NCI-H1694 (cell line): Measurements from ENCODE around the gene STX17.

Experiments
- DNase-seq: peaks from one replicate; lab custom pipeline; 2025; lab: John Stamatoyannopoulos, UW

STX17 gene

GRCh38 chr9:99907208-99907532, 716 bp downstream of the STX17 start:
- DNase-seq: no peak

GRCh38 chr9:99911600-99911999, 5.1 kb downstream of the STX17 start:
- DNase-seq: no peak

DNA sequence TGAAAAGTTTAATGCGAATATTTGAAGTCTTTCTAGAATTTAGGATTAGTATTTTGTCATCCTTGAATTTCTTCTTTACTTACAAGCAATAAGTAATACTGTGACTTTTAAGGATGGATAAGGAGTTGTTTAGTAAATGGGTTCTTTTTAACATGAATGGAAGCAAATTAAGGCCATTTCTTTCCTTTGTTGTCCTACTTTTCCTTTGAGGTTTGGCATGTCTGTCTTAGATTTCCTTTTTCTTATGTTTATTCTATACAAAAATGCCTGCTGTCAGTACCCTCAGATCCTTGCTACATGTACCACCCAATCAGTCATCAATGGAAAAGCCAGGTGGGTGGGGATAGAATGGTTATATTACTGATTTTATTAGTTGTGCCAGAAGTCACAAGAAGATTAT, 10.2 kb downstream of the STX17 start:
- no peak for DNase-seq

DNA sequence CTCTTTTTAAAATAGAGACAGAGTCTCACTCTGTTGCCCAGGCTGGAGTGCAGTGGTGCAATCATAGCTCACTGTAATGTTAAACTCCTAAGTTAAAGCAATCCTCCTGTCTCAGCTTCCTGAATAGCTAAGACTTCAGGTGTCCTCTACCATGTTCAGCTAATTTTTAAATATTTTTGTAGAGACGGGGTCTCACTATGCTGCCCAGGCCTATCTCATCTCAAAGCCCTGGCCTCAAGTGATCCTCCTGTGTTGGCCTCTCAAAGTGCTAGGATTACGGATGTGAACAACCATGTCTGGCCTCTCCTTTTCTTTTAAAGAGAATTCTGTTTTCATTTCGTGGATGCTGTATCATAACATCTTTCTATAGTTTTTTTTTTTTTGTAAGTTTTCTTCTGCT, 11.7 kb downstream of the STX17 start:
- DNase-seq: no peak

GRCh38 chr9:99919930-99920329, 13.5 kb downstream of the STX17 start:
- no peak for DNase-seq

DNA sequence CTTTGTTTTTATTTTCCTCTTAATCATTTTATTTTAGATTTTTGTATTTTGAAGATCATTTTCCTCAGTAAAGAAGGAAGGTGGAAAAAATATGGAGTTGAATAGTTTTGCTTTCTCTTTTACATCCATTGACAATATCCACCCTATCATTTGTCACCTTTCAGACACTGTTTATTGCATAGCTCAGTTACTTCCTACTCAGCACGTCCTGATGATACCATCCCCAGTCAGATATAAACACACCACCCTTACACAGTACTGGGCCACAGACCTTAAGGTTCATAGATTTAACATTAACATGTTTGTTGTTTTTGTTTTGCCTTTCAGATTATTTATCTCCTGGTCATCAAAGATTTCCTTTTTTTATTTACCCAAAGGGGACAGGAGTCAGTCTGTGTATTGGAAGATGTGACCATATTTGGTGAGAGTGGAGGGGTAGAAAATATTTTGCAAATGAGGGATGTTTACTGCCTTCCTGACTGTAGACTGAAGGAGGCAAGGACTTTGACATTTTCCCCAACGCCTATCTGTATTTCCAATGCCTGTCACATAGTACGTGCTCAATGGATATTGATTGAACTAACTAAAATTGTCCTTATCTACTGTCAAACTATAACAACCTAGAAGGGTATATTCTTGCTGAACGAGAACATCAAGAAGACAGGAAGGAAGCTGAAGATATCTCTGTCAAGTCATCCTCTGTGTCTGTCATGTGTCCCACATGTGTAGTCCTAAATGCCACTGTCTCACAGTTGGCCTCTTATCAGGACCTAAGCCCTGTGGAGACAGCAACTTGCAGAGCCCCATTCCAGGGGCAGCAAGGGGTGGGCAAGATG, 15.6 kb downstream of the STX17 start:
- DNase-seq: no peak

GRCh38 chr9:99922711-99923030, 16.2 kb downstream of the STX17 start:
- DNase-seq: no peak

- DNase-seq: no peak
These were observed 19.1 kb downstream of the STX17 start for GRCh38 chr9:99925541-99925940.

- DNase-seq: no peak
These were observed 23.2 kb downstream of the STX17 start for GRCh38 chr9:99929652-99930051.

DNA sequence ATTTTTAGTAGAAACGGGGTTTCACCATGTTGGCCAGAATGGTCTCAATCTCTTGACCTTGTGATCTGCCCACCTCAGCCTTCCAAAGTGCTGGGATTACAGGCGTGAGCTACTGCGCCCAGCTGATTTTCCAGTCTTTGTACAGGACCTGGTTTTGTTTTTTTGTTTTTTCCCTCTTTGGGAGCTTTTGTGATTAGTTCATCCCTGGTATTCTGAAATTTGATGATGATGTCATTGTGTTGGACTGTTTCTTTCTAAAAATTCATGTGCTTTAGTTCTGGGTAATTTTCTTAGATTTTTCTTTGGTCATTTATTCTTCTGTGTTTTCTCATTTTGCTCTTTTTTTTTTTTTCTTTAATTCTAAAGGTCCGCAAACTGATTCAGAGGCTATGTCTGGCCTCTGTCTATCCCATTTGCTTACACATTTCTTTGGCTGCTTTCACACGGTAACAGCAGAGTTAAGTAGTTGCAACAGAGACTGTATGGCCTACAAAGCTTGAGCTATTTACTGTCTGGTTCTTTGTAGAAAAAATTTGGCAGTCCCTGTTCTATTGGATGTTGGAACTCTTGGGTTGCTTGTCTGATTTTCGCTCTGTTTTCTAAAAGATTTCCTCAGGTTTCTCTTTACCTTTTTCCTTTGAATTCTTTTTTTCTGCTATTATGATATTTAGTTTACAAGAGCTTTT, 24.8 kb downstream of the STX17 start:
- no peak for DNase-seq

DNA sequence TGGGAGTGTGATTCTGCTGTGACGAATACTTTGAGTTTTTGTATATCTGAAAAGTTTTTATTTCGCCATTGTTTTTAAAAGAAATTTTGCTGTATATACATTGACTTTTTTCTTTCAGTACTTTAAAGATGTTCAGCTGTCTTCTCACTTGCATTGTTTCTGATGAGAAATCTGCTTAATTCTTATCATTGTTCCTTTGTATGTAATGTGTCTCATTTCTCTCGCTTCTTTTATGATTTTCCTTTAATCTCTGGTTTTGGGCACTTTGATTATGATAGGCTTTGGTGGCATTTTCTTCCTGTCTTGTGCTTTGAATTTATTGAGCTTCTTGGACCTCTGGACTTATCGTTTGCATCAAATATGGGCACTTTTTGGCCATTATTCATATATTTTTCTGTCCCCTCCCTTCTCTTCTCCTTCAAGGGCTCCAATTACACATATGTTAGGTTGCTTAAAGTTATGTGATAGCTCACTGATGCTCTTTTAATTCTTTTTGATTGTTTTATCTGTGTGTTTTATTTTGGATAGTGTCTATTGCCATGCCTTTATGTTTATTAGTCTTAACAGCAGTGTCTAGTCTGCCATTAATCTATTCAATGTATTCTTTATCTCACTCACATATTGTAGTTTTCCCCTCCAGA, 30.6 kb downstream of the STX17 start:
- DNase-seq: no peak

GRCh38 chr9:99947395-99947794, 40.9 kb downstream of the STX17 start:
- no peak for DNase-seq

DNA sequence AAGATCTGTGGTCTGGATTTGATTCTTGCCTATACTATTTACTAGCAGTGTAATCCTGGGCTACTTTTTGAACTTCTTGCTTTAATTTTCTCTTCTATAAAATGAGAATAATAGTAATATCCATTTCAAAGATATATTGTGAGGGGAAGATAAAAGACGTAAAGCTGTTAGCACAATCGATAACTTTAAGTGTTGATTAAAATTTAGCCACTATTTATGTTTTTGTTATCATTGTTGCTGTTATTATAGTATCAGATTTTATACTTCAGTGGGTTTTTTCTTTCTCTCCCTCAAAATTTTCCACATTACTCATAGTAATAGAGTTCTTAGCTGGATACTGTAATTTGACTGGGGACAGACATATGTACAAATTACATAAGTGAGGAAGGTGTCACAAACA, 42.0 kb downstream of the STX17 start:
- DNase-seq: no peak

- no peak for DNase-seq
These were observed 42.4 kb downstream of the STX17 start for GRCh38 chr9:99948896-99949295.

DNA sequence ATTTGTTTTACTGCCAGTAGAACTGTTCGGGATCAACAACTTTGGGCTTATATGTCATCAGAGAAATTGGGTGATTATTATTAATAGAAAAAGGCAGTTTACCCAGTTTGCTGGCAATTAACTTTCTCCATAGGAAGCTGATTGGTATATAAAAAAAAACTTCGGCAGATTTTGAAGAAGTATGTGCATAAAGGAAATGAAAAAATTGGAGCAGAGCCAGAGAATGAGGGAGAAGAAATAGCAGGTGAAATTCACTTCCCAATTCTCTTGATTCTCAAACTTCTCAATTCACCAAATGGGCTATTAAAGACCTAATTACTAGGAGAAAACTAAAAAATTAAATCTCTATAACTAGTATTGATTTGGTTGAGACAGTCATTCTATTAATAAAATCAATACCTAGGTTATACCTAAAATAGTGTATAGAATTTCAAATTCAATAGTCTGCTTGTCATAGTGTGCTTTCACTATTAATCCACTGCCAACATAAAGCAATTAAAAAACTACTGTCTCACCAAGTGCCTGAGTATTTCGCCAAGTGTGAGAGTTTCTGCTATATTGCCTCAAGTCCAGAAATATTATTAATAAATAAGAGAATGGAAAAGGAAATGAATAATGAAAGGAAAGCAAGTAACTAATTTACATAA, 47.5 kb downstream of the STX17 start:
- no peak for DNase-seq

DNA sequence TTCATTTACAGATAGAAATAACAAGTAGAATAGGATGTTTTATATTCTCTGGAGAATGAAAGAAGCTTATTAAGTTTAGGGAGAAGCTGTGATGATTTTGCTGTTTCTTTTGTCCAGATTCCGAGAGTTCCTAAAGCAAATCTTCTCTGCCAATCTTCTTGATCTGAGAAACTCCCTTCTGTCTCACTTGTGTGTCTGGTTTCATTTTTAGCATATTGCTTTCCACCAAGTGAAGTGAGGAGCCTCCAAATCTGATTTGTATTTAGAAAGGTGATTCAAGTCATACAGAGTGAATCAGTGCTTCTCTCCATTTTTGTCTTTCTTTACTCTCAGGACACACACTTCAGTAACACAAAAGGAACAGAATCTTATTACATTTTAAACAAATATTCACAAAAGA, 48.4 kb downstream of the STX17 start:
- no peak for DNase-seq

DNA sequence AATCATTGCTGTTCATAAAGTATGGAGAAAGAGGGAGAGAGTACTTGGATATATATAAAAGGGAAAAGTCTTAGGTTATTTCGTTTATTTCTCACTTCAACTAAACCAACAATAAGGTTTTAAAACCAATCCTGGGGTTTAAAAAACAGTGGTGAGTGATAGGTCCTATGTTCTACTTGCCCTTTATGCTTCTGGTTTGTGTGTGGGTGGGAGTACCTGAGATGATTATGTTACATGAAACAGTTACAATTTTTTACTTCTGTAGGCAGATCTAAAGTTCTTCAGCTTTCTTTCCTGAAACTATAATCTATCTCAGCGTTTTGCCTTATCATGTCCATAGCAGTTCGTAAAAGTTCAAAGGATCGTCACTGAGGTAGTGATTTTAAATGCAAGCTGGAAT, 49.2 kb downstream of the STX17 start:
- no peak for DNase-seq

- DNase-seq: no peak
These were observed 56.3 kb downstream of the STX17 start for GRCh38 chr9:99962680-99963261.

DNA sequence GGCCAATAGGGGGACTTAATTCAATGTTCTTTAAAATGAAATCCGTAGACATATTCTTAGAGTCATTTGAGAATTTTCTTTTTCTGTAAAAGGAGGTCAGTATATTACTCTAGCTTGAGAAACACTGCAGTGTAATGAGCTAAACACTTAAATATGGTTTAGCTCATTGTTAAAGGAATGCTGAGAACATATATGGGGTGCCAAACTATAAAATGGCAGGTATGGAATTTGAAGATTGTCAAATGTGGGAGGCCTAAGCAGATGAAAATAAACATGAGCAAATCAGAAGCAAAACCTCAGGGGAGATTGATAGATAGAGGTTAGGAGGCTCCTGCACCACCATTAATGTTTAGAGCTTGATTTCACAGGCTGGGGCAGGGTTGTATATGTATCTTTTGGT, 57.9 kb downstream of the STX17 start:
- DNase-seq: no peak

DNA sequence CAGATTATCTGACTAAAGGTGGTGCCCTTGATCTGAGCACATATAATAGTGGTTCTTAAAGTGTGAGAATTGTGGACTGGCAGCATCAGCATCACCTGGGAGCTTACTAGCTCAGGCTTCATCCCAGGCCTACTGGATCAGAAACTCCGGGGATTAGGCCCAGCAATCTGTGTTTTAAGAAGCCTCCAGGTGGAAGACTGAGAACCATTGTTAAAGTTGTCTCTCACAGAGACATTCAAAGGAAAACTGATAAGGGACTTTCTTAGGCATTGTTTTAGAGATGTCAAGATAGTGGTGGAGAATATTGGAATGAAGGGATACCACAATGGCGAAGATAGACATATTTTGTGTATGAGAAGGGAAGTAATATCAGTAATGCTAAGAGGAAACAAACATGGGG, 59.5 kb downstream of the STX17 start:
- DNase-seq: no peak

- DNase-seq: no peak
These were observed 60.3 kb downstream of the STX17 start for GRCh38 chr9:99966716-99967115.

DNA sequence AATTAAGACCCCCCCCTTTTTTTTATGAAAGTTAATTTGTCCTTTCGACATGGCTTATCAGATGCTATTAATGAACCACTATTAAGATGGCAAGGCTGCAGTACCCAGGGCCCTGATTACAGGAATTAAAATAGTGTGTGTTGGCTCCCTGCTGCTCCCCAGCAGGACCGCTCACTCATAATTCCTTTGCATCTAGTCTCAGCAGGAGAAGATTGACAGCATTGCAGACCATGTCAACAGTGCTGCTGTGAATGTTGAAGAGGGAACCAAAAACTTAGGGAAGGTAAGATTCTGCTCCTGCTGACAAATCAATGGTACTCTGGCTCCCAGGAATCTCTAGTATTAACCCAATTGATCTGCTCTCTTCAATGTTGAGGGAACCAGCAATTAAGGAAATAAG, 61.0 kb downstream of the STX17 start:
- DNase-seq: no peak

DNA sequence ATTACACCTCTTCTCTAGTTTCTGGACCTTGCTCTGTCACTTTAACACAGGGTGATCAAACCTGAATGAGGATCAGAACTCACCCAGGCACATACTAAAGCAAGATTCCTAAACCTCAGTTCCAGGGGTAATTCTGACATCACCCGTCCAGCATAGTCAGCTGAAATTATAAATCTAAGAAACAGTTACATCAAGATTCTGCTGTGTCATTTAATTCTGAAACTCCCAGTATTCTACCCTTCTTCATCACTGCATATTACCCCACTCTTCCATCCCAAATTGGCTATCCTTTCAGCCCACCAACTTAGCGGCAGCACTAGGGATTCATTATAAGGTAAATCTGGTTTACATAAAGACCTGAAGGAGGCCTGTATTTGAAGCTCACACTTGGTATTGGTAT, 64.0 kb downstream of the STX17 start:
- no peak for DNase-seq
